ENCODE data around the gene ADAP1.

The ADAP1 gene

DNA sequence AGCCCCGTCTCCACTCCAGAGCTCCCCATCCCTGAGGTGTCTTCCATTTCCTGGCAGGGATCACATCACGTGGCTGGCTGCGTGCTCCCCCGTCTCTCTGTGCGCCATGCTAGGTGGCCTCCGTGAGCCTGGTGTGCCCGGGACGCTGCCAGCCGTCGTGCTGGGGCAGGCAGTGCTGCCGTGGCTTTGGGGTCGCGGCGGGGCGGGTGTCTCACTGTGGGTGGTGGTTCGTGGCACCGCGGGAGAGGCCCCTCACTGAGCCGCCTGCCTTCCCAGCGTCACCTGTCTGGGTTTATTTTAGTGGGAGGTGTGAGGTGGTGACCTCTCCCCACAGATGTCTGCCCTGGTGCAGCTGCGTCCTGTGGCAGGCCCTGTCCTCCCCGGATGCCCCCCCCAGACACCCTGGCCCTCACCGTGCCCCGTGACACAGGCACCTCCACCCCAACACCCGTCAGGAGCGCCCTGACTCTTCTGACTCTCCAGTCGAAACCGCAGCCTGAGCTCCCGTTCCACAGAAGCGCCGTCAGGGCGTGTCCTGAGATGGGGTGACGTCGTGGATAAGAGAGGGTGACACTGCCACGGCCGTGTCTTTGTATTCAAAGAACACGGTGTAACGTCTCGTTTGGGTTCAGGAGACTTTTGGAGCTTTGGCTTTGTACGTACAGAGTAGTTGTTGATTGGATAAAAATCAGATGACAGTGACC is 60.2 kb downstream of the ADAP1 start:
- Histone ChIP-seq H3K4me3 (no peak overlapping the region), H3K27ac (no peak overlapping the region)
- TF ChIP-seq, protein P1, sequence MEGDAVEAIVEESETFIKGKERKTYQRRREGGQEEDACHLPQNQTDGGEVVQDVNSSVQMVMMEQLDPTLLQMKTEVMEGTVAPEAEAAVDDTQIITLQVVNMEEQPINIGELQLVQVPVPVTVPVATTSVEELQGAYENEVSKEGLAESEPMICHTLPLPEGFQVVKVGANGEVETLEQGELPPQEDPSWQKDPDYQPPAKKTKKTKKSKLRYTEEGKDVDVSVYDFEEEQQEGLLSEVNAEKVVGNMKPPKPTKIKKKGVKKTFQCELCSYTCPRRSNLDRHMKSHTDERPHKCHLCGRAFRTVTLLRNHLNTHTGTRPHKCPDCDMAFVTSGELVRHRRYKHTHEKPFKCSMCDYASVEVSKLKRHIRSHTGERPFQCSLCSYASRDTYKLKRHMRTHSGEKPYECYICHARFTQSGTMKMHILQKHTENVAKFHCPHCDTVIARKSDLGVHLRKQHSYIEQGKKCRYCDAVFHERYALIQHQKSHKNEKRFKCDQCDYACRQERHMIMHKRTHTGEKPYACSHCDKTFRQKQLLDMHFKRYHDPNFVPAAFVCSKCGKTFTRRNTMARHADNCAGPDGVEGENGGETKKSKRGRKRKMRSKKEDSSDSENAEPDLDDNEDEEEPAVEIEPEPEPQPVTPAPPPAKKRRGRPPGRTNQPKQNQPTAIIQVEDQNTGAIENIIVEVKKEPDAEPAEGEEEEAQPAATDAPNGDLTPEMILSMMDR (IDR thresholded peaks at IDR 0.05), result no peak
- DNase-seq (ENCODE audit: low spot score), result no peak

DNA sequence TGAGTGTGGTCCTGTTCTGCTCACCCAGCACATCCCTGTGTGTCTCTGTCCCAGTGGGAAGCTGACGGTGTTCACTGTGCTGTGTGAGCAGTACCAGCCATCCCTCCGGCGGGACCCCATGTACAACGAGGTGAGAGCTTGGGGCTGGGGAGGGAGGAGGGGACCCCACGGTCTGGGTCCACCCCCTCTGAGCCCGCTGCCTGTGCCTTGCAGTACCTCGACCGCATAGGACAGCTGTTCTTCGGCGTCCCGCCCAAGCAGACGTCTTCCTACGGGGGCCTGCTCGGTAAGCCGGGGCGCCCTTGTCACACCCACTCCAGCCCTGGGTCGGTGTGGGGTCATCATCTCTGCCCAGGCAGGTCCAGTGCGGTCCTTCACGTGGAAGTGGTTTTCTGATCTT is 60.8 kb downstream of the ADAP1 start:
- TF ChIP-seq, protein P1 (IDR thresholded peaks at IDR 0.05), result no peak
- no peak overlapping the region for H3K4me3 ChIP-seq
- DNase-seq (ENCODE audit: low spot score), result no peak
- H3K27ac ChIP-seq, result no peak overlapping the region

DNA sequence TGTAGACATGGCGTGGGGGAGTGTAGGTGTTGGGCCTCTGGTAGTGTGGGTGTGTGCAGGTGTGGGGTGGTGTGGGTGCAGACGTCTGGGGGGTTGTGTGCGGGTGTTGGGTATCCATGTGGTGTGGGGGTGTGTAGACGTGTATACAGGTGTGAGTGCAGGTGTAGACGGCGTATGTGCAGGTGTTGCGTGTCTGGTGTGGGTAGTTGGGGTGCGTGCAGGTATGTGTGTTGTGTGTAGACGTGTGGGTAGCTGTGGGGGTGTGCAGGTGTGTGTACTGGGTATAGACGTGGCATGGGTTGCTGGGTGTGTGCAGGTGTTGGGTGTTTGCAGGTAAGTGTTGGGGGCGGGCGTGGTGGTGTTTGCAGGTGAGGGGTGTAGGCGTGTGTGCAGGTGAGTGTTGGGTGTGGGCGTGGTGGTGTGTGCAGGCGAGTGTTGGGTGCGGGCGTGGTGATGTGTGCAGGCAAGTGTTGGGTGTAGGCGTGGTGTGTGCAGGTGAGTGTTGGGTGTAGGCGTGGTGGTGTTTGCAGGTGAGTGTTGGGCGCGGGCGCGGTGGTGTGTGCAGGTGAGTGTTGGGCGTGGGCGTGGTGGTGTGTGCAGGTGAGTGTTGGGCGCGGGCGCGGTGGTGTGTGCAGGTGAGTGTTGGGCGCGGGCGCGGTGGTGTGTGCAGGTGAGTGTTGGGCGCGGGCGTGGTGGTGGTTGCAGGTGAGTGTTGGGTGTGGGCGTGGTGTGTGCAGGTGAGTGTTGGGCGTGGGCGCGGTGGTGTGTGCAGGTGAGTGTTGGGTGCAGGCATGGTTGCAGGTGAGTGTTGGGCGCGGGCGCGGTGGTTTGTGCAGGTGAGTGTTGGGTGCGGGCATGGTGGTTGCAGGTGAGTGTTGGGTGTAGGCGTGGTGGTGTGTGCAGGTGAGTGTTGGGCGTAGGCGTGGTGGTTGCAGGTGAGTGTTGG is 61.6 kb downstream of the ADAP1 start:
- Histone ChIP-seq H3K27ac (no peak overlapping the region), H3K4me3 (no peak overlapping the region)
- no peak for DNase-seq (ENCODE audit: low spot score)
- TF ChIP-seq, protein P1 (IDR thresholded peaks at IDR 0.05), result no peak

DNA sequence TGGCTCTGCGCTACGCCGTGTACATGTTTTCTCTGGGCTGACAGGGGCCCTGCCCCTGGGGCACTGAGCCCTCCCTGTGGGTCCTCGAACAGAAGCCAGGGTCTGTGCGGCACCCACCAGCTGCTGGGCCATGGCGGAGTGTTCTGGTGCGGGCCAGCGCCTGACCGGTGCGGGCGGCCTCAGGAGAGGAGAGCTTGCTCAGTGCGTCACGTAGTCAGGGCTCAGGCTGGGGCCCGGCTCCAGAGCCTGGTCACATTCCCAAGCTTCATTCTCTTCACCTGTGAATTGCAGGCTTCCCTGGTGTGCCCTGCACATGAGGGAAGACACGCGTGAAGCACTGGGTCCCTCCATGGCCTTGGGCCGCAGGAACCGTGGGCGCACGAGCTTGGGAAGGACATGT is 62.7 kb downstream of the ADAP1 start:
- Histone ChIP-seq H3K4me3 (no peak overlapping the region), H3K27ac (no peak overlapping the region)
- TF ChIP-seq, protein P1 (IDR thresholded peaks at IDR 0.05), result no peak
- no peak for DNase-seq (ENCODE audit: low spot score)

DNA sequence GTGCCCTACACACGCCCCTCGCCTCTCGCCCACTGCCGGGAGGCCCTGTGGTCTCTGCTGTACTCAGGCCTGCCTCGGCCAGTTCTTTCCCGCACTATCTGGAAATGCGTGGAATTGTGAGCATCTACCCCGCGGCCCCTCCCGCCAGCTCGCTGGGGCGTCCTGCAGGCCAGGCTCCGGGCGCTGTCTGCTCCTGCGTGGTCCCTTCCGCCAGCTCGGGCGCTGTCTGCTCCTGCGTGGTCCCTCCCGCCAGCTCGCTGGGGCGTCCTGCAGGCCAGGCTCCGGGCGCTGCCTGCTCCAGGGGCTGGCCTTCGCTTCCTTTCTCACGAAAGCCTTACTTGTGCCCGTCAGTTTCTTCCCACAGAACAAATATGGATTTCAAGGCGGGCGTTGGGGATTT is 63.2 kb downstream of the ADAP1 start:
- no peak overlapping the region for H3K27ac ChIP-seq
- no peak for DNase-seq (ENCODE audit: low spot score)
- TF ChIP-seq, protein P1 (IDR thresholded peaks at IDR 0.05), result no peak
- no peak overlapping the region for H3K4me3 ChIP-seq

DNA sequence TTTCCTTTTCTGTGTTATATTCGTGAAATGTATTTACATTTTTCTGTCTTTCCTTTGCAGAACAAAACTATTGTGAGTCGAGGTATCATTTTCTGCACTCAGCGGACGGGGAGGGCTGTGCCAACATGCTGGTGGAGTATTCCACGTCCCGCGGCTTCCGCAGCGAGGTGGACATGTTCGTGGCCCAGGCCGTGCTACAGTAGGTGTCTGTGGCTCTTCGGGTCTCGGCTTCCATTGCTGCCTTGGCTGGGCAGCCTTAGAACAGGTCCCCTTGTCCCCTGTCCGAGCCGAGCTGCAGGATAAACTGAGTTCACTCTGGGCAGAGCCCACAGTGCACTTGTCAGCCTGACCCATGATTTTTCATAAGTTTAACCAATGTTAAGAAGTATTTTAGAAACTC is 63.6 kb downstream of the ADAP1 start:
- TF ChIP-seq, protein P1 (IDR thresholded peaks at IDR 0.05), result no peak
- no peak for DNase-seq (ENCODE audit: low spot score)
- Histone ChIP-seq H3K27ac (no peak overlapping the region), H3K4me3 (no peak overlapping the region)

Data from coronary artery (tissue), 2 donors.